Heart left ventricle (tissue), 16 donors: ENCODE data around the gene TRMU. TPM values are rescaled to one million over a fixed set of nuclear protein-coding genes. Genes with fewer than 3 reads are reported as not detected.

Experiments
- ATAC-seq, 4 donors: fragments of 200-7000 bp; cut with Tn5 transposase; one replicate each; pipeline ENCODE4 v1.9.1; 2020 to 2022; ENCODE audit warnings: moderate library complexity in 4 of 4, mild to moderate bottlenecking in 3 of 4, moderate number of reproducible peaks in 1 of 4
- DNase-seq, 5 donors: peaks; one replicate each; pipeline ENCODE4 v3.0.0-alpha.2; 2020
- H3K27ac ChIP-seq, 12 donors: fragments of 200-600 bp; sonication (generic) in 4 of 12; one replicate each; pipeline versions ENCODE4 v1.5.0 to v1.8.0; 2016 to 2022; ENCODE audit warnings: mild to moderate bottlenecking in 2 of 12
- H3K27me3 ChIP-seq, 9 donors: fragments of 200-600 bp; sonication (generic) in 2 of 9; one replicate each; pipeline versions ENCODE4 v1.5.1 to v1.8.0; 2016 to 2022; ENCODE audit warnings: mild to moderate bottlenecking in 3 of 9
- H3K36me3 ChIP-seq, 9 donors: fragments of 200-600 bp; sonication (generic) in 2 of 9; one replicate each; pipeline versions ENCODE4 v1.5.0 to v1.8.0; 2018 to 2022; ENCODE audit warnings: mild to moderate bottlenecking in 2 of 9
- H3K4me1 ChIP-seq, 12 donors: fragments of 200-600 bp; sonication (generic) in 4 of 12; one replicate each; pipeline versions ENCODE4 v1.5.0 to v1.8.0; 2016 to 2022; ENCODE audit warnings: mild to moderate bottlenecking in 3 of 12
- H3K4me3 ChIP-seq, 12 donors: fragments of 200-600 bp; sonication (generic) in 4 of 12; one replicate each; pipeline versions ENCODE4 v1.5.0 to v1.8.0; 2017 to 2022; ENCODE audit warnings: mild to moderate bottlenecking in 9 of 12, moderate library complexity in 4 of 12
- H3K9me3 ChIP-seq, 12 donors: fragments of 200-600 bp; sonication (generic) in 4 of 12; one replicate each; pipeline versions ENCODE4 v1.5.0 to v1.8.0; 2016 to 2022; ENCODE audit warnings: mild to moderate bottlenecking in 1 of 12
- CTCF ChIP-seq, 12 donors: fragments of 200-600 bp; sonication (generic) in 4 of 12; IDR thresholded peaks; one replicate each; pipeline versions ENCODE4 v1.5.0 to v1.8.0; 2018 to 2022; ENCODE audit warnings: antibody characterized with exemption in 12 of 12, mild to moderate bottlenecking in 5 of 12
- POLR2A ChIP-seq, 2 donors: fragments of 450-650 bp; IDR thresholded peaks; one replicate each; pipeline ENCODE4 v1.6.1; 2017; ENCODE audit warnings: antibody characterized with exemption in 2 of 2, mild to moderate bottlenecking in 2 of 2, moderate library complexity in 2 of 2
- WGBS, 4 donors: extraction: QIAGEN DNeasy Blood & Tissue Kit in 2 of 4; methylation state at CpG; one replicate each; pipeline versions ENCODE4 v1.1.5 to v1.1.7; 2013 to 2018; 5-methylcytosine and 5-hydroxymethylcytosine counted together
- intact Hi-C, 10 donors: fragments of 100-400 bp; cut with DNase I; formaldehyde crosslinking; loops; one replicate each; pipeline versions ENCODE4 v1.11.1 to v1.14.2; 2022
- long read RNA-seq, 3 donors: library from polyadenylated mRNA; unstranded; transcript quantifications; one replicate each; pipeline ENCODE4 v2.0.0, GENCODE V29; 2020 to 2021
- polyA plus RNA-seq, 2 donors: library from polyadenylated mRNA; stranded (reverse); fragments of 200-250 nt; gene quantifications; one replicate each; pipeline ENCODE4 v1.2.3, GENCODE V29; 2013
- total RNA-seq, 9 donors: library from RNA; depleted of rRNA in 2 of 9; stranded (reverse); fragments of >200 nt in 2 of 9; fragmentation: NEBNext Ultra II Directional in 3 of 9; extraction: Animal tissue kit (Norgen Biotek cat#: 25700) in 3 of 9; gene quantifications; one replicate each; pipeline versions ENCODE4 v1.1.0 to v1.2.4, GENCODE V29; 2016 to 2023
- donor health status: ischemic (EF 13 %, LVEDD 7.1; RV severe dilation, severe dysfunction).
- donor health status: healthy with polysubstance abuse.
- donor health status: DM: no; HTN: yes; CAD: no.
- donor health status: DM: no; HTN: no; CAD: no.
- donor health status: ischemic (EF 25% LVEDD 6.9; RV normal size, moderate dysfunction).
- donor health status: ischemic (EF 25% LVEDD 5.7; RV mildly dilated, moderate dysfunction).
- donor health status: healthy.
- donor health status: DM: yes; HTN: yes; CAD: no.
- donor health status: ischemic (EF 35%, LVEDD 5.7; RV mildly dilated, moderate dysfunction).
- donor health status: nonischemic (EF 11% LVEDD 7.7; RV severe dilation, severe dysfunction).
- donor health status: DM: yes; HTN: yes; CAD: no.
- donor health status: PGD.
- donor health status: ischemic (EF 29% LVEDD 5.4; RV normal size, mild dysfunction).
- donor health status: nonischemic (EF 23%, LVEDD 6.1; RV moderate dilation, normal function).

The TRMU gene
- 10 to 100 TPM; 24.3 to 43.7 (median 32.5) TPM for total RNA-seq
- polyA plus RNA-seq: 10 to 100 TPM; 47.8 to 48.7 TPM
- long read RNA-seq, donor 1, transcript TRMU-201 (11 exons, 1,940 nt): major isoform, 17 of 64 reads
- long read RNA-seq, donor 1, partial matches to known transcripts: 5 of 64 reads
- long read RNA-seq, donor 1, other reads (novel, unspliced or antisense): 34 of 64 reads
- long read RNA-seq, donor 2, transcript TRMU-207 (11 exons, 1,882 nt): minor isoform, 10 of 315 reads
- long read RNA-seq, donor 2, transcript TRMU-203 (10 exons, 1,830 nt): minor isoform, 28 of 315 reads
- long read RNA-seq, donor 2, transcript TRMU-201 (11 exons, 1,940 nt): major isoform, 114 of 315 reads
- long read RNA-seq, donor 2, transcript TRMU-205 (10 exons, 1,775 nt): minor isoform, 12 of 315 reads
- long read RNA-seq, donor 2, partial matches to known transcripts: 21 of 315 reads
- long read RNA-seq, donor 2, other reads (novel, unspliced or antisense): 108 of 315 reads
- long read RNA-seq, donor 3, transcript TRMU-201 (11 exons, 1,940 nt): major isoform, 29 of 78 reads
- long read RNA-seq, donor 3, transcript TRMU-202 (10 exons, 1,381 nt): minor isoform, 7 of 78 reads
- long read RNA-seq, donor 3, transcript TRMU-203 (10 exons, 1,830 nt): minor isoform, 5 of 78 reads
- long read RNA-seq, donor 3, partial matches to known transcripts: 7 of 78 reads
- long read RNA-seq, donor 3, other reads (novel, unspliced or antisense): 24 of 78 reads

- H3K27me3 ChIP-seq: no peaks in the 10 kb centered on the region
- peak within 1 kb of the TSS; percentile 71 to 99 (median 94) for H3K4me3 ChIP-seq
- H3K36me3 ChIP-seq: peaks cover 2 to 30% (median 28%) of the 10 kb centered on the region in 9 donors
- H3K9me3 ChIP-seq: no peaks in the 10 kb centered on the region
- peak; percentile 90 to 93 (median 92) for DNase-seq
- WGBS, 4 donors: 1% methylated on average over 65 to 93 of the region's 93 CpGs
- peak in 2 of 12 donors; percentile 3 to 29 for TF ChIP-seq CTCF (IDR thresholded peaks at IDR 0.05)
- peak in 1 of 2 donors; percentile 78 for TF ChIP-seq POLR2A (IDR thresholded peaks at IDR 0.05)
- peak within 1 kb of the TSS; percentile 64 to 99 (median 94) for H3K27ac ChIP-seq
- ATAC-seq: peak; percentile 86 to 95 (median 94)
- H3K4me1 ChIP-seq: peaks cover 0 to 30% (median 19%) of the 10 kb centered on the region in 12 donors
- intact Hi-C loops: no loop called here
Observed at GRCh38 chr22:46335201-46336118, at the start of gene TRMU. TSS of gene TRMU (plus strand) at chr22:46335714. CDS start at chr22:46335765, 51 bp downstream.

- Histone ChIP-seq H3K9me3 (no peaks in the 10 kb centered on the region), H3K27me3 (no peaks in the 10 kb centered on the region), H3K36me3 (peaks cover 4 to 72% (median 66%) of the 10 kb centered on the region in 9 donors), H3K4me1 (peaks cover 0 to 43% (median 18%) of the 10 kb centered on the region in 12 donors), H3K27ac (no peak overlapping the region), H3K4me3 (no peak overlapping the region)
- TF ChIP-seq CTCF (IDR thresholded peaks at IDR 0.05) (no peak), POLR2A (IDR thresholded peaks at IDR 0.05) (no peak)
- intact Hi-C loops: no loop called here
- DNase-seq: no peak
- 95 to 97% (median 96%) methylated on average over 3 of the region's 3 CpGs for WGBS, 4 donors
- no peak for ATAC-seq
Observed at GRCh38 chr22:46286006-46286405, 49.5 kb upstream of the TRMU start.

- Histone ChIP-seq H3K36me3 (peaks cover 0 to 68% (median 59%) of the 10 kb centered on the region in 9 donors), H3K27ac (peak overlapping the region in 11 of 12 donors; percentile 41 to 86 (median 78)), H3K27me3 (no peaks in the 10 kb centered on the region), H3K4me1 (peaks cover 0 to 43% (median 18%) of the 10 kb centered on the region in 12 donors), H3K9me3 (peaks cover 0 to 6% (median 0%) of the 10 kb centered on the region in 12 donors), H3K4me3 (peak overlapping the region in 10 of 12 donors; percentile 21 to 49 (median 36))
- intact Hi-C loops: no loop called here
- ATAC-seq: no peak
- WGBS, 4 donors: 90 to 96% (median 95%) methylated on average over 12 to 15 of the region's 15 CpGs
- no peak for DNase-seq
- TF ChIP-seq CTCF (IDR thresholded peaks at IDR 0.05) (no peak), POLR2A (IDR thresholded peaks at IDR 0.05) (no peak)
Observed at GRCh38 chr22:46286941-46287872, 48.3 kb upstream of the TRMU start.
